C4-2B (cell line): Measurements from ENCODE around the gene APP.
"Not testable (repeated sequence)": the region's sequence is repeated elsewhere in the genome, so short reads cannot be mapped to it uniquely, and the experiment has no call there.

Source experiments
- H3K27ac ChIP-seq: fragments of 450-650 bp; 2 replicates; pipeline ENCODE4 v1.5.1; 2017
- ZFX ChIP-seq: fragments of 450-650 bp; IDR thresholded peaks from 2 replicates; pipeline ENCODE4 v1.6.1; 2017
- TF ChIP-seq, protein P1 (sequence below): fragments of 450-650 bp; conservative IDR thresholded peaks from 2 replicates; pipeline ENCODE4 v1.5.1; 2017; ENCODE audit warnings: mild to moderate bottlenecking

The APP gene

DNA sequence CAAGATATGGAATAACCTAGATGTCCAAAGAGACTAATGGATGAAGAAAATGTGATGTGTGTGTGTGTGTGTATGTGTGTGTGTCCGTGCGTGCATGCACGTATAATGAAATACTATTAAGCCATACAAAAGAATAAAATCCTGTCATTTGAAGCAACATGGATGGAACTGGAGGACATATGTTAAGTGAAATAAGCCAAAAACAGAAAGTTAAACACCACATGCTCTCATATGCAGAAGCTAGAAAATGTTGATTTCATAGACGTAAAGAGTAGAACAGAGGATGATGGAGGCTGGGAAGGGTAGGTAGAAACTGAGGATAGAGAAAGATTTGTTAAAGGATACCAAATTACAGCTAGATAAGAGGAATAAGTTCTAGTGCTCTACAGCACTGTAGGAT is 133.7 kb downstream of the APP start:
- H3K27ac ChIP-seq = no peak overlapping the region
- no peak for TF ChIP-seq ZFX

DNA sequence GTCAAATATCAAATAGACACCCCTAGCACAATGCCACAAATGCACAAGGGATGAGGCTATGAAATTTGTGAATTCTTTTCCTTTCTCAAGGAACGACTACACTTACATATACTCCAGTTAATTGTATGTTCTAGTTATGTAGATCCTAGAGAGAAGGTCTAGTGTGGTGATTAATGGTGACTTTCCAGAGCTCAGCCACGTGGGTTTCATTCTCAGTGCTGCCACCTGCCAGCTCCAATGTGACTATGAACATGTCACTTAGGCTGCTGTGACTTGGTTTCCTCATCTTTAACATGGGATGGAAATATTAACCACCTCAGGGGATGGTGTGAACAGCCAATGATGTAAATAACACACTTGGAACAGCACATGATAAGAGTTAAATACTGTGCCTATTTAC is 138.3 kb downstream of the APP start:
- H3K27ac ChIP-seq = no peak overlapping the region
- no peak for TF ChIP-seq ZFX
- TF ChIP-seq, protein P1, sequence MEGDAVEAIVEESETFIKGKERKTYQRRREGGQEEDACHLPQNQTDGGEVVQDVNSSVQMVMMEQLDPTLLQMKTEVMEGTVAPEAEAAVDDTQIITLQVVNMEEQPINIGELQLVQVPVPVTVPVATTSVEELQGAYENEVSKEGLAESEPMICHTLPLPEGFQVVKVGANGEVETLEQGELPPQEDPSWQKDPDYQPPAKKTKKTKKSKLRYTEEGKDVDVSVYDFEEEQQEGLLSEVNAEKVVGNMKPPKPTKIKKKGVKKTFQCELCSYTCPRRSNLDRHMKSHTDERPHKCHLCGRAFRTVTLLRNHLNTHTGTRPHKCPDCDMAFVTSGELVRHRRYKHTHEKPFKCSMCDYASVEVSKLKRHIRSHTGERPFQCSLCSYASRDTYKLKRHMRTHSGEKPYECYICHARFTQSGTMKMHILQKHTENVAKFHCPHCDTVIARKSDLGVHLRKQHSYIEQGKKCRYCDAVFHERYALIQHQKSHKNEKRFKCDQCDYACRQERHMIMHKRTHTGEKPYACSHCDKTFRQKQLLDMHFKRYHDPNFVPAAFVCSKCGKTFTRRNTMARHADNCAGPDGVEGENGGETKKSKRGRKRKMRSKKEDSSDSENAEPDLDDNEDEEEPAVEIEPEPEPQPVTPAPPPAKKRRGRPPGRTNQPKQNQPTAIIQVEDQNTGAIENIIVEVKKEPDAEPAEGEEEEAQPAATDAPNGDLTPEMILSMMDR = peak; percentile 17

DNA sequence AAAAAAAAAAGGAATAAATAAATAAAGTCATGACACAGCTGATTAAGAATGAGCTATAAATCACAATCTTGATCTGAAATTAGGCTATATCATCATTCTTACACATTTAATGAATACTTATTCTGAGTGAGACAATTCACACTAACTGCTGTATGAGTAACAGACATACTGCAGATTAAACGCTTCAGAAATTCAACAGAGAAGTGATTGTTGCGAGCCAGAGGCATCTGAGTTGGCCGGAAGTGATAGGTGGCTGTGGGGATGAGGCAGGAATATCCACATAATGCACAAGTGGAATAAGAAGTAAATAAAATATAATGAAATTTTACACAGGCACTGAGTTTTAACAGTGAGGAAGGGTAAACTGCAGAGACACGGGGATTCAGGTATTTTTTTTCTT is 142.4 kb downstream of the APP start:
- TF ChIP-seq ZFX = no peak
- TF ChIP-seq, protein P1 = no peak
- no peak overlapping the region for H3K27ac ChIP-seq

DNA sequence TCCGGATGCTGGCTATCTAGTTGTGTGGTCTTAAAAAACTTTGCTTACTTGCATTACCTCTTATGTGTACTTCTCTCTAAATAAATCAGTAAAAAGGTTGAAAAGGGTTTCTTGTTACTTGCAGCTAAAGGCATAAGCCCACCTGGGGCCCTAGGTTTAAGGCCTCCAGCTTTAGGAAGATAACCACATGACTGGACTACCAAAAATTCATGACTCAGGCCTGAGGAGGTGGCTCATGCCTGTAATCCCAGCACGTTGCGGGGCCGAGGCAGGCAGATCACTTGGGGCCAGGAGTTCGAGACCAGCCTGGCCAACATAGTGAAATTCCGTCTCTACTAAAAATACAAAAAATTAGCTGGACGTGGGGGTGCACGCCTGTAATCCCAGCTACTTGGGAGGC is 142.9 kb downstream of the APP start:
- no peak overlapping the region for H3K27ac ChIP-seq
- no peak for TF ChIP-seq ZFX
- TF ChIP-seq, protein P1 = no peak

DNA sequence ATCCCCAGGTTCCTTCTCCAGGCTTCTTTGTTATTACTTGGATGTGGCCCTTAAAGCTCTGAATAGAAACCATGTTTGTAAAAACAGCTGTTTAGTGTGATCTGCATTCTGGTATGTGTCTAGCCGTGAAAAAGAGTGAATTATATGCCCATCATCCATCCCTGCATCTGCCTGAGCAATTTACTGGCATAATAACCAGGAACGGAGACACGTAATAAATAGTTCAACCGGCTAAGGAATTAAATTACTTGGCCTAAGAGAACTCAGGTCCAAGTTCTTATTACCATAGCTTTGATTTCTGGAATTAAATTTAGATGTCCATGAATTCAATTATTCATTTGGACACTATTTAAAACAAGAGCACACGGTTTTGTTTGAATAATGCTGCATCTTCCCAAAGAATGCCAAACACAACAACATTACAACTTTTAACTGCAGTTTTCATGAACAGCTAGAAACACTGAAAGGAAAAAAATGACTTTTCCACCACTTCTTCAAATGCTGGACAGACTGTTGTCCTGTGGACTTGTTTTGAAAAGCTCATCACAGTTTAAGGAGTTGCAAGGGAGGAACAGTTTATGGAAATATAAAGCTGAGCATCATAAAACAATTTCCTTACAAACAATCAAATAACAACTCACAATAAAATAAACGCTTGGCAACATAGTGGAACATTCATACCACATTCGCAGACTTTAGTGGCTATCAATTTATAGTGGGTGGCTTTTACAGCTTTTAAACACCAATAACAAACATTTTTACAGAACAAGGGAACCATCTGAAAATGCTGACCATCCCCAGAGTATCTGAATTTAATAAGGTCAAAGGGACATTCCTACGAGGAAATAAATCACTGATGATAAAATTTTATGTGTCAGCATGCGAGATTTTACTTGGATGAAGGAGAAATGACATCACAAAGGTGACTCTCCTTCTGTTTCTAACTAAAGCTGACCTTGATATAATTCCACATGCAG is 144.7 kb downstream of the APP start:
- H3K27ac ChIP-seq = no peak overlapping the region

DNA sequence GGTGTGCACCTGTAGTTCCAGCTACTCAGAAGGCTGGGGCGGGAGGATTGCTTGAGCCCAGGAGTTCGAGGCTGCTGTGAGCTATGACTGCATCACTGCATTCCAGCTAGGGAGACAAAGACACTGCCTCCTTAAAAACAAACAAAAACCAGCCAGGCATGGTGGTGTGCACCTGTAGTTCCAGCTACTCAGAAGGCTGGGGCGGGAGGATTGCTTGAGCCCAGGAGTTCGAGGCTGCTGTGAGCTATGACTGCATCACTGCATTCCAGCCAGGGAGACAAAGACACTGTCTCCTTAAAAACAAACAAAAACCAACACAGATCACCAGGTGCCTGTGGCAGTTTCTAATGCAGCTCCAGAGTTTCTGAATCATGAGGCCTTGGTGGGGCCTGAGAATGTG is 147.2 kb downstream of the APP start:
- H3K27ac ChIP-seq = not testable (repeated sequence)

More for the DNA sequence above, 144.7 kb downstream of the APP start:
- no peak for TF ChIP-seq ZFX
- TF ChIP-seq, protein P1 = no peak

DNA sequence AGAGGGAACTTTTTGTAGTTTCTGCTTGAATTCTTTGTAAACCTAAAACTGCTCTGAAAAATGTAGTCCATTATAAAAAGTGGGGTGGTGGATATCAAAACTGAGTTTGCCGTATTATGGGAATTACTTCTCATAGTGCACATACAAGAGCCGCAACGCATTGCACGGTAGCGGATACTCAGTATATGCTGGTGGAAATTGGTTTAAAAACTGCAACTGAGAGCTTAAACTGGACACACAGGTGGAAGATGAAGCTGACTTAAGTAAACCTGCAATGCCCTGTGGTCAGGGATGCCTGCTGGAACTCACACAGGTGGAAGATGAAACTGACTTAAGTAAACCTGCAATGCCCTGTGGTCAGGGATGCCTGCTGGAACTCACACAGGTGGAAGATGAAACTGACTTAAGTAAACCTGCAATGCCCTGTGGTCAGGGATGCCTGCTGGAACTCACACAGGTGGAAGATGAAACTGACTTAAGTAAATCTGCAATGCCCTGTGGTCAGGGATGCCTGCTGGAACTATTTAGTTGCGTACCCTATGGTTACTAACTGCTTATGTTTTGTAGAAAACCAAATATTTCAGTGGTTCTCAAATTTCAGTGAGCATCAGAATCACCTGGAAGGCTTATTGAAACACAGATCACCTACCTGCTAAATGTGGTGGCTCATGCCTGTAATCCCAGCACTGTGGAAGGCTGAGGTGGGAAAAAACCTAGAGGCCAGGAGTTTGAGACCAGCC is 147.8 kb downstream of the APP start:
- H3K27ac ChIP-seq = not testable (repeated sequence)

DNA sequence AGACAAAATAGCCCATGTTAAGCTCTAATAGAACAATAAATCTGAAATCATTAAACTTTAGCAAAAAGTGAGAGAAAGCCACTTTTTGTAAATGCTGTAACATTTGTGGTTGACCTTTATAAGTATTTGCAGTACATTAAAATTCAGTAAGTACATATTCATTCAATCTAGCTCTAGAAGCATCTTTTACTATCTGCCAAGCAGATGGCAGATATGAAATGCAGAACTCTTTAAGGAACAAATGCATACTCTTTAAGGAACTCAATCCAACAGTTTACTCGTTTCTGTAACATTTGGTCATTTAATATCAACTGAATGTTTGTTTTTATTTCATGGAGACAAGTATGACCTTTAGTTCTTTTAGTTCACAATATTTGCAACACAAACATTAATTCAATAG is 150.1 kb downstream of the APP start:
- no peak for TF ChIP-seq ZFX
- TF ChIP-seq, protein P1 = no peak
- no peak overlapping the region for H3K27ac ChIP-seq
